ENCODE data around the gene INO80D. TPM values are rescaled to one million over a fixed set of nuclear protein-coding genes. Genes with fewer than 3 reads are reported as not detected.

Gene INO80D
- total RNA-seq, 4 donors from 2014 or later, result 25.0 to 49.7 (median 26.5) TPM

GRCh38 chr2:206075113-206075512 lies 10.9 kb downstream of the INO80D start:
- 86 to 96% methylated on average over 1 of the region's 1 CpG for WGBS, 2 donors
- no peak overlapping the region for H3K4me3 ChIP-seq (replicated peaks in 1 of 3)
- H3K27ac ChIP-seq, result no peak overlapping the region
- no peaks in the 10 kb centered on the region for H3K27me3 ChIP-seq
- H3K9me3 ChIP-seq, result no peaks in the 10 kb centered on the region
- intact Hi-C loops (cut with DNase I), result no loop called here
- no peaks in the 10 kb centered on the region for H3K36me3 ChIP-seq
- no peak for DNase-seq
- no peak for TF ChIP-seq CTCF (IDR thresholded peaks at IDR 0.05)
- TF ChIP-seq POLR2A (IDR thresholded peaks at IDR 0.05), result no peak
- peaks cover 10 to 12% of the 10 kb centered on the region in 2 donors for H3K4me1 ChIP-seq

GRCh38 chr2:206071807-206072206 lies 14.2 kb downstream of the INO80D start:
- intact Hi-C loops (cut with DNase I), result no loop called here
- TF ChIP-seq POLR2A (IDR thresholded peaks at IDR 0.05) (no peak), CTCF (IDR thresholded peaks at IDR 0.05) (no peak)
- Histone ChIP-seq H3K27ac (no peak overlapping the region), H3K4me1 (no peaks in the 10 kb centered on the region), H3K4me3 (replicated peaks in 1 of 3) (no peak overlapping the region), H3K27me3 (no peaks in the 10 kb centered on the region), H3K9me3 (no peaks in the 10 kb centered on the region), H3K36me3 (no peaks in the 10 kb centered on the region)
- no peak for DNase-seq
- WGBS, 2 donors, result 74 to 88% methylated on average over 1 of the region's 1 CpG

DNA sequence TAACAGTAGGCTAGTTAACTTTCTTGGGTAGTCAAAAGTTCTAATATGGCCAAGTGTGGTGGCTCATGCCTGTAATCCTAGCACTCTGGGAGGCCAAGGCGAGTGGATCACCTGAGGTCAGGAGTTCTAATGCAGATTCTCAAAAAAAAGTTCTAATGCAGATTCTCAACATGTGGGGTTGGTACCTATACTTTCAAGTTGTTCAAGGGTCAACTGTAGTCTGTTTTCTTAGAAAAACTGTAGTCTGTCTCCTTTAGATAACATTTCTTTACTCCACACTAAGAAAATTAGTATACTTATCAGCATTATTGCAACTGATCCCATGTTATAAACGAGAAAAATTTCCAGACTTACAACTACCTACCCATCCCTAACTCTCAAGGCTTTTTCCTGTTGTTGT lies 16.6 kb downstream of the INO80D start:
- Histone ChIP-seq H3K36me3 (no peaks in the 10 kb centered on the region), H3K27me3 (no peaks in the 10 kb centered on the region), H3K27ac (no peak overlapping the region), H3K9me3 (no peaks in the 10 kb centered on the region), H3K4me1 (no peaks in the 10 kb centered on the region), H3K4me3 (replicated peaks in 1 of 3) (no peak overlapping the region)
- TF ChIP-seq POLR2A (IDR thresholded peaks at IDR 0.05), result no peak
- TF ChIP-seq CTCF (IDR thresholded peaks at IDR 0.05), result no peak
- WGBS, 2 donors, result 89 to 90% methylated on average over 2 of the region's 2 CpGs
- intact Hi-C loops (cut with DNase I), result no loop called here
- no peak for DNase-seq

GRCh38 chr2:206068207-206068606 lies 17.8 kb downstream of the INO80D start:
- Histone ChIP-seq H3K36me3 (no peaks in the 10 kb centered on the region), H3K27me3 (no peaks in the 10 kb centered on the region), H3K4me1 (no peaks in the 10 kb centered on the region), H3K9me3 (no peaks in the 10 kb centered on the region), H3K4me3 (replicated peaks in 1 of 3) (no peak overlapping the region), H3K27ac (no peak overlapping the region)
- intact Hi-C loops (cut with DNase I), result no loop called here
- no peak for DNase-seq
- 88 to 100% methylated on average over 1 of the region's 1 CpG for WGBS, 2 donors
- no peak for TF ChIP-seq POLR2A (IDR thresholded peaks at IDR 0.05)
- TF ChIP-seq CTCF (IDR thresholded peaks at IDR 0.05), result no peak

GRCh38 chr2:206064077-206064476 lies 21.9 kb downstream of the INO80D start:
- intact Hi-C loops (cut with DNase I), result no loop called here
- Histone ChIP-seq H3K9me3 (no peaks in the 10 kb centered on the region), H3K4me3 (replicated peaks in 1 of 3) (no peak overlapping the region), H3K4me1 (peaks cover 3 to 4% of the 10 kb centered on the region in 2 donors), H3K27me3 (no peaks in the 10 kb centered on the region), H3K27ac (no peak overlapping the region), H3K36me3 (peaks cover 0 to 7% of the 10 kb centered on the region in 2 donors)
- DNase-seq, result no peak
- 92 to 98% methylated on average over 2 of the region's 2 CpGs for WGBS, 2 donors
- TF ChIP-seq POLR2A (IDR thresholded peaks at IDR 0.05) (no peak), CTCF (IDR thresholded peaks at IDR 0.05) (no peak)
